ENCODE measurements around the gene MICAL2. TPM values are rescaled to one million over a fixed set of nuclear protein-coding genes. Genes with fewer than 3 reads are reported as not detected.
A peak's percentile ranks its signal among the peaks of the same experiment; 100 is the strongest.

MICAL2 gene
- total and polyA plus RNA-seq, 2 of the 13 experiments (the other 11 are each of a cell fraction or from before 2014, with no cell fraction given): 0.78 to 1.1 TPM

- TF ChIP-seq ZNF550 (CRISPR knock-in tag; IDR thresholded peaks at IDR 0.05; ENCODE audit: borderline replicate concordance): no peak
- TF ChIP-seq ZNF616 (CRISPR knock-in tag; IDR thresholded peaks at IDR 0.05; ENCODE audit: low read depth): no peak
Observed at GRCh38 chr11:12221051-12221535, 110.7 kb downstream of the MICAL2 start (continued).

- CTCF ChIA-PET (ENCODE audit: low intra/inter-chr PET ratio, low total read pairs): no interaction called here
- H4K20me1 ChIP-seq (ENCODE audit: insufficient read depth, low read length): no peaks in the 10 kb centered on the region
- FAIRE-seq (no peak), ATAC-seq (peak; percentile 38), DNase-seq (ENCODE audit: low spot score) (peak; percentile 35)
- peak overlapping the region; percentile 26; the same call in 1 of the 2 replicates for H3K4me2 ChIP-seq (ENCODE audit: low read depth, low read length)
- H3K27ac ChIP-seq (ENCODE audit: extremely low read length, insufficient read depth, low read length): no peak overlapping the region
- H3K9me3 ChIP-seq (ENCODE audit: low read length): no peaks in the 10 kb centered on the region
- no peak overlapping the region for H2AFZ ChIP-seq (ENCODE audit: low read length)
- intact Hi-C loops (cut with micrococcal nuclease; ENCODE audit: unreplicated experiment): no loop called here
- H3K4me1 ChIP-seq (ENCODE audit: insufficient read depth, low read length): peaks cover 75% of the 10 kb centered on the region
- no peaks in the 10 kb centered on the region for H3K79me2 ChIP-seq (ENCODE audit: insufficient read depth, low read length)
- in situ Hi-C loops (cut with HindIII; ENCODE audit: extremely low pct_ligation_motif_present, low pct_unique_long_range_greater_than_20kb): no loop called here
- no peak overlapping the region for H3K4me3 ChIP-seq (replicated peaks in 1 of 3; ENCODE audit: insufficient read depth in 1 of 3, low read depth in 2 of 3, low read length in 3 of 3)
- no peaks in the 10 kb centered on the region for H3K27me3 ChIP-seq (ENCODE audit: control insufficient read depth in 1 of 2, insufficient read depth in 2 of 2, low read length in 2 of 2)
- 70% methylated on average over 13 of the region's 17 CpGs for WGBS (ENCODE audit: low lambda C conversion rate)
- no TSS peak for BruUV-seq (replicated peaks)
- POLR2A ChIA-PET: no interaction called here
- no peak overlapping the region for H3K9ac ChIP-seq (ENCODE audit: insufficient read depth, low read depth, low read length)
- no peaks in the 10 kb centered on the region for H3K36me3 ChIP-seq (replicated peaks in 1 of 2; ENCODE audit: control insufficient read depth in 1 of 2, insufficient read depth in 2 of 2, low read length in 2 of 2)
- TF ChIP-seq PITX1 (CRISPR knock-in tag; IDR thresholded peaks at IDR 0.05) (peak; percentile 39; the same call in 1 of the 2 replicates), RXRB (CRISPR knock-in tag; IDR thresholded peaks at IDR 0.05; ENCODE audit: borderline replicate concordance) (peak; percentile 98), CENPX (CRISPR knock-in tag; IDR thresholded peaks at IDR 0.05) (no peak), FOXP1 (IDR thresholded peaks at IDR 0.05) (no peak), FOXP1 (CRISPR knock-in tag; IDR thresholded peaks at IDR 0.05) (0 out of 2 replicates have a peak, but pooled peaks have one; percentile 16), HNF4G (IDR thresholded peaks at IDR 0.05; ENCODE audit: borderline replicate concordance, low read depth, low read length) (peak; percentile 64), HNF4G (CRISPR knock-in tag; IDR thresholded peaks at IDR 0.05; ENCODE audit: borderline replicate concordance, low read depth) (peak; percentile 34; the same call in 1 of the 2 replicates), MTA1 (CRISPR knock-in tag; IDR thresholded peaks at IDR 0.05; ENCODE audit: borderline replicate concordance) (0 out of 2 replicates have a peak, but pooled peaks have one; percentile 59), RXRA (CRISPR knock-in tag; IDR thresholded peaks at IDR 0.05) (peak; percentile 90), LCORL (IDR thresholded peaks at IDR 0.05) (no peak), LCORL (CRISPR knock-in tag; IDR thresholded peaks at IDR 0.05) (peak; percentile 50; the same call in 1 of the 2 replicates), NCOR1 (IDR thresholded peaks at IDR 0.05; ENCODE audit: borderline replicate concordance, low read length) (peak; percentile 52; the same call in 1 of the 2 replicates), SOX6 (IDR thresholded peaks at IDR 0.05) (no peak), SOX6 (CRISPR knock-in tag; IDR thresholded peaks at IDR 0.05) (peak; percentile 37; the same call in 1 of the 2 replicates), TRIM24 (CRISPR knock-in tag; IDR thresholded peaks at IDR 0.05) (0 out of 2 replicates have a peak, but pooled peaks have one; percentile 53)
- TF ChIP-seq, protein P1, sequence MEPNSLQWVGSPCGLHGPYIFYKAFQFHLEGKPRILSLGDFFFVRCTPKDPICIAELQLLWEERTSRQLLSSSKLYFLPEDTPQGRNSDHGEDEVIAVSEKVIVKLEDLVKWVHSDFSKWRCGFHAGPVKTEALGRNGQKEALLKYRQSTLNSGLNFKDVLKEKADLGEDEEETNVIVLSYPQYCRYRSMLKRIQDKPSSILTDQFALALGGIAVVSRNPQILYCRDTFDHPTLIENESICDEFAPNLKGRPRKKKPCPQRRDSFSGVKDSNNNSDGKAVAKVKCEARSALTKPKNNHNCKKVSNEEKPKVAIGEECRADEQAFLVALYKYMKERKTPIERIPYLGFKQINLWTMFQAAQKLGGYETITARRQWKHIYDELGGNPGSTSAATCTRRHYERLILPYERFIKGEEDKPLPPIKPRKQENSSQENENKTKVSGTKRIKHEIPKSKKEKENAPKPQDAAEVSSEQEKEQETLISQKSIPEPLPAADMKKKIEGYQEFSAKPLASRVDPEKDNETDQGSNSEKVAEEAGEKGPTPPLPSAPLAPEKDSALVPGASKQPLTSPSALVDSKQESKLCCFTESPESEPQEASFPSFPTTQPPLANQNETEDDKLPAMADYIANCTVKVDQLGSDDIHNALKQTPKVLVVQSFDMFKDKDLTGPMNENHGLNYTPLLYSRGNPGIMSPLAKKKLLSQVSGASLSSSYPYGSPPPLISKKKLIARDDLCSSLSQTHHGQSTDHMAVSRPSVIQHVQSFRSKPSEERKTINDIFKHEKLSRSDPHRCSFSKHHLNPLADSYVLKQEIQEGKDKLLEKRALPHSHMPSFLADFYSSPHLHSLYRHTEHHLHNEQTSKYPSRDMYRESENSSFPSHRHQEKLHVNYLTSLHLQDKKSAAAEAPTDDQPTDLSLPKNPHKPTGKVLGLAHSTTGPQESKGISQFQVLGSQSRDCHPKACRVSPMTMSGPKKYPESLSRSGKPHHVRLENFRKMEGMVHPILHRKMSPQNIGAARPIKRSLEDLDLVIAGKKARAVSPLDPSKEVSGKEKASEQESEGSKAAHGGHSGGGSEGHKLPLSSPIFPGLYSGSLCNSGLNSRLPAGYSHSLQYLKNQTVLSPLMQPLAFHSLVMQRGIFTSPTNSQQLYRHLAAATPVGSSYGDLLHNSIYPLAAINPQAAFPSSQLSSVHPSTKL (CRISPR knock-in tag; IDR thresholded peaks at IDR 0.05): peak; percentile 53
Observed at GRCh38 chr11:12222055-12222792, 111.8 kb downstream of the MICAL2 start.
